HG02981 (cell line): ENCODE data around the gene HSPA5.
A peak's percentile ranks its signal among the peaks of the same experiment; 100 is the strongest.
"Not testable (repeated sequence)": the region's sequence is repeated elsewhere in the genome, so short reads cannot be mapped to it uniquely, and the experiment has no call there.

Experiments
- ATAC-seq: cut with Tn5 transposase; IDR thresholded peaks from one replicate; pipeline ENCODE4 v1.9.1; 2021; ENCODE audit warnings: mild to moderate bottlenecking, moderate library complexity; ENCODE audit not compliant: unreplicated experiment

Gene HSPA5

DNA sequence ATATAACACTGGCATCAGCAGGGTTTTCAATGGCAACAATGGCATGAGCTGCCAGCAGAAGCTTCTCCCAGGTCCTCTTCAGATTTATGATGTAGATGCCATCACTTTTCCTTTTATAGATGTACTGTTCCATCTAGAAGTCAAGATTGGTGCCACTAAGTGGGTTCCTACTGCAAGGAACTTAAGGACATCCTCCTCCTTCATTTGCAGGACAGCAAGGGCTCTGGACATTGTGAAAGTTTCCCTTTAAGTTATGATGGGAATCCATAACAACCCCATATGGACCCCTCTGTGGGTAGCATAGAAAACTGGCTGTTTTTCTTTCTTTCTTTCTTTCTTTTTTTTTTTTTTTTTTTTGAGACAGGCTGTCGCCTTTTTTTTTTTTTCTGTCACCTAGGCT, 45.6 kb downstream of the HSPA5 start:
- not testable (repeated sequence) for ATAC-seq

- ATAC-seq = not testable (repeated sequence)
Observed at GRCh38 chr9:125194466-125194865, 46.7 kb downstream of the HSPA5 start.

DNA sequence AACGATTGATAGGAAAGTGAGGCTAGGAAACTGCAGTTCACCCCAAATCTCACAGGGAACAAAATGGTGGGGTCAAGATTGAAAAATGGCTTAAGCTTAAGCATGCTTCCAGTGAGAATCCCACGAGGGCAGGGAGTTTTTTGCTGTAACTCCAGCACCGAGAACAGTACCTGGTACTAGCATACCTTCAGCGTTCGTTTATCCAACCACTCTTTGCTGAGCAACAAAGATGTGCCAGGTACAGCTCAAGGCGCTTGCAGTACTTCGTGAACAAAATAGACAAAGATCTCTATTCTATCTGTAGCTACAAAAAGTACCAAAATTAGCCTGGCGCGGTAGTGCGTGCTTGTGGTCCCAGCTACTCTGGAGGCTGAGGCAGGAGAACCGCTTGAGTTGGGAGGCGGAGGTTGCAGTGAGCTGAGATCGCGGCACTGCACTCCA, 50.8 kb downstream of the HSPA5 start:
- ATAC-seq = no peak

DNA sequence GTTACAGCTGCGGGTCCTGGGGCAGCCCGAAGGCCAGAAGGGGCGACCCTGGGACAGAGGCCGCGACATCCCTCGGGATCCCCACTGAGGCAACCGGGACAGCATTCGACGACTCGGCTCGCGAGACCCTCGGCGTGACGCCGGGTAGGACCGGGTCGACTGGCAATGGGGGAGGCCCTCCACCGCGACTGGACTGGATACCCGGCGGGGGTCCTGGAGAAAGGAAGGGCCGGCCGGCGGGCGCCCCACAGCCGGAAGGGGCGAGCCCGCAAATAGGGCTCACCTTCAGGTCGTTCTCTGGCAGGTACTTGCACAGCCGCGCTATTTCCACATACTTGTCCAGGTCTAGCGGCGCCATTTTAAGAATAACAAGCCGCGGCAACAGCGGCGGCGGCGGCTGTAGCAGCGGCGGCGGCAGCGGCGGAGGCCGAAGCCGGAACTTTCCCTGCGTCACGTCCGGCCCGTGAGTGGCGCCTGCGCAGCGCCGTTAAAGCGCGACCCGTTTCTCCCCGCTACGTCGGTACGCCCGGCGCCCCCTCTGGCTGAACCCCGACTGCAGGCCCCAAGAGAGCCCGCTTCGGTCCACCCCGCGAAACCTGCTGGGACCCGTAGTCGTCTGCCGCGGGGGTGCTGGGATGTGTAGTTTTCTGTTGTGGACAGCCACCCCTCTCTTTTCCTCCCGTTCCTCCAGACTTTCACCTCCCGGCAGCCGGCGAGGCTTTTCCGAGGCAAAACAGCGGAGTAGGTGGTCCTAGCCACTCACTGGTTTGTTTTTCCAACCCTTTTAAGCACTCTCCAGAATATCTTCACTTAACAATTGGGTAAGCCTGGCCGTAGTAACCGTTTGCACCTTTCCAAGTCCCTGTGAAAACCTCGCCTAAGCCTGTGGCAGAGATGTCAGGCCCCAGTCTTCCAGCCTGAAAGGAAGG, 51.5 kb downstream of the HSPA5 start, which contains the start of gene PPP6C:
Gene PPP6C (minus strand): TSS at position 443 of the 929 bp plus-strand sequence. CDS start 85 bp downstream, at position 358.
- peak; percentile 97 for ATAC-seq

- peak; percentile 18 for ATAC-seq
Observed at GRCh38 chr9:125189011-125189360, 52.2 kb downstream of the HSPA5 start.
